NCI-H2081 treated with DMSO at 0.1 percent for 48 hours (cell line): Measurements from ENCODE around the gene VGLL1.

Experiments used
- DNase-seq: peaks from one replicate; lab custom pipeline; 2025; lab: John Stamatoyannopoulos, UW

VGLL1 gene

DNA sequence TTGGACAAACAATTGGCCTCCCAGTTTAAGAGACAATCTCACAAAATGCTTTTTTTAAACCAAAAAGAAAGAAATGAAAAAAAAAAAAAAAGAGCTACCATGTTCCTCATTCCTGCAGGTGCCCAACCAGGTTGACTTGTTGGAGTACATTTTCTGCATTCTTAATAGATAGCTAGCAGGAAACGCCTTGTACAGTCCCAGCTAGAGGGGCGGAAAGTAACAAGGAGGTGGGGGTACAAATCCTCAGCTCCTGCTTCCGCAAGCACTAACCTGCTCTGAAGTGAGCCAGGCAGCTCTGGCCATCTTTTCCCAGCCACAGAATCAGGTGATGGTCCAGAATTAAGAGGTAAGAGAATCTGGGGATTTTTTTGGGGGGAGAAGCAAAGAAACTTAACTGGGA lies at the start of gene VGLL1:
TSS of gene VGLL1 (plus strand) at position 265 of the 400 bp plus-strand sequence. CDS start 3,806 bp downstream, outside the sequence.
- DNase-seq: no peak

GRCh38 chrX:136487647-136488046 lies 44.4 kb upstream of the VGLL1 start, which contains the start of gene BRS3:
Gene BRS3 (plus strand): TSS chrX:136487947. CDS start chrX:136488115, 168 bp downstream.
- DNase-seq: no peak

DNA sequence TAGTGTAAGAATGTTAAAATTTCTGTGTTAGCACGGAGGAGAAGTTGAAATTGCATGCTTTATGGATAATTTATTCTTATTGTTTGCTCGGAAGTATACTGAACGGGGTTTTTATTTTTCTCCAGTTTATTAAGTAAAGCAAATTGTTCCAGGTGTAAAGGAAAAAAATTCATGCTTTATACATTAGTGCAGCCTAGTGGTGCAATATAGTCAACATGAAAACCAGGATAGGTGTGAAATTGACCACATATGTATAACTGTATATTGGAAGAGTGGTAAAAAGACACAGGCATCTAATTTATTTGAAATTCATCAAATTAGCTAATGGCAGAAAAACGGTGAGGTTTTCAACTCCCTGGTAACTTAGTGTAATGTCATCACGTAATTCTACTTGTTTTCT lies 43.3 kb upstream of the VGLL1 start:
- DNase-seq: no peak

GRCh38 chrX:136491832-136492231 lies 40.2 kb upstream of the VGLL1 start:
- no peak for DNase-seq

GRCh38 chrX:136493011-136493410 lies 39.0 kb upstream of the VGLL1 start:
- no peak for DNase-seq

GRCh38 chrX:136495043-136495442 lies 37.0 kb upstream of the VGLL1 start:
- DNase-seq: no peak

- no peak for DNase-seq
Measured at GRCh38 chrX:136496186-136496763, 35.7 kb upstream of the VGLL1 start.

DNA sequence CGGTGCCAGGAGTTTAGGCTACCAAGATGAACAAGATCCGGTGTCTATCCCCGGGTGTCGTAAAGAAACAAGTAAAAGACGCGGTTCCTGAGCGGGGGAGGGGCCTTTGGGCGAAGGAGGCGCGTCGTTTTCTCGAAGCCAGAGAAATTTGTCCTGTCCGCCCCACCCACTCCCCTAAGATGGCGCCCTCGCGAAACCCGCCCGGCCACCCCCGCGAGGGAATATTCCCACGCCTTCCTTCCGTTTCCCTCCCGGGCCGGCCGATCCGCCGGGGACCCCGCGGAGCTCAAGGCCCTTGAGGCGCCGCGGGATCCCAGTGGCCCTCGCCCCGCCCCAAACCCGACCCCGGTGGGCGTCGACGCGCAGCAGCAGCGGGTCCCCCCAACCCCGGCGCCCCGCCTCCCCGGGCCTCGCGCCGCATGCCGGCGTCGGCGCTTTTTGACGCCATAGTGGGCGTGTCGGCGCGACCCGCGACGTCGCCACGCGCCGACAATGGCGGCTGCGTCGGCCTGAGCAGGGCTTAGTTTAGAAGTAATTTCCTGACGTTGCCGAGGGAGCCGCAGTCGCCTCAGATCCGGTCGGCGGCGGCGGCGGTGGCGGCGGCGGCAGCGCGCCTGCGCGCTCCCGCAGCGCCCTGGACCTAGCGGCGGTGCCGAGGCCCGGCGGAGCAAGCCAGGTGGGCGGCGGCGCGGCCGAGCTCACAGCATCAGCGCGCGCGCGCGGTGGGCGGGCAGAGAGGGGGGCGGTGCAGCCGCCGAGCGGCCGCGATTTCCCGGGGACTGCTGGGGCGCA lies 35.1 kb upstream of the VGLL1 start:
- no peak for DNase-seq

- no peak for DNase-seq
Measured at GRCh38 chrX:136497556-136498052, 34.4 kb upstream of the VGLL1 start, which contains the start of gene HTATSF1. Gene HTATSF1 (plus strand): TSS chrX:136497592. CDS start chrX:136497685, 93 bp downstream.

DNA sequence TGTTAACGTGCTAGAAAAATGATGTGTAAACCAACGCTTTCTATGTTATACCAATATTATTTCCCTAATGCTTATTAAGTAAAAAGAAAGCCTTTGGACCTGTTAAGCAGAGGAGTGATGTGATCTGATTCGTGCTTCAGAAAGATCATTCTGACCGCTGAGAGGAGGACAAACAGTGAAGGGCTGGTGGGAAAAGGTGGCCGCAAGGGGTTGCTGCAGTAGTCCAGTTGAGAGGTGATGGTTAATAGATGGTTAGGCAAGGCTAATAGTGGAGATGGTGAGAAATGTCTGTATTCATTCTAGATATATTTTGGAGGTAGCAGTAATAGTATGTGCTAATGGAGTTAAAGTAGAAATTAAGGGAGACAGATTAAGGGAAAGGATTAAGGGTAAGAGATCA lies 12.9 kb upstream of the VGLL1 start:
- DNase-seq: no peak

- DNase-seq: no peak
Measured at GRCh38 chrX:136523770-136524169, 8.2 kb upstream of the VGLL1 start.

DNA sequence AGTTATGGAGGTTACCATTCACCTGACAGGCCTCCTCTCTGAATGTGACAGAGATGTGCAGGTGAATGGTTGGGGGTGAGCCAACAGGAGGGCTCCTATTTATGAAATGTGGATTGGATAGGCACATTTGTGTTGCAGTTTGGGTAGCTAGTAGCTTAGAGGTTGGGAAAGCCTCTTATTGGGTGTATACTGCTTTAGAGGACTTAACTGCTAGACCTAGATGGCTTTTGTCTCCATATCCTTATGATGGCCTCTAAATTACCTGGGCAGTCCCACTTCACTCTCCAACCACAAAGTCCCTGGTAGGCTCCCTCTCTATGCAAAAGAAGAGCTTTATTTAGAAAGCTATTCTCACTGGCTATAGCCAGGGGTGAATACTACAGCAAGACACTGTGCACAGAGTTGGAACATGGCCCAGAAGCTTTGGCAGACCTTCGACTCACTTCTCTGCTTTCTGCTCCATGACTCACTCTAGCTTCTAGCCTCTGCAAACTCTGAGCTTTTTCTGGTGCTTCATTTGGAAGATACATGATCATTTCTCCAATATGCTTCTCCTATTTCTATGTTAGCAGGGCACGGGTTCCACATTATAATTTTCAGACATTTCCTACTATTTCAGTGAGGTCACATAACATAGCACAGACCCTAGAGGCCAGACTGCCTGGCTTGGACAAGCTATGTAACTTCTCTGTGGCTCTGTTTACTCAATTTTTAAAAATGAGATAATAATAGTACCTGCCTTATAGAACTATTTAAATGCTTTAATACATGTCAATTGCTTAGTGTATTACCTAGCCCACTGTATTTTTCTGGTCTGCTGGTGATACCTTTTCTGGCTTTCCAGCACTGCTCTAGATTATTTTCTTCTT lies 6.0 kb upstream of the VGLL1 start:
- DNase-seq: no peak

DNA sequence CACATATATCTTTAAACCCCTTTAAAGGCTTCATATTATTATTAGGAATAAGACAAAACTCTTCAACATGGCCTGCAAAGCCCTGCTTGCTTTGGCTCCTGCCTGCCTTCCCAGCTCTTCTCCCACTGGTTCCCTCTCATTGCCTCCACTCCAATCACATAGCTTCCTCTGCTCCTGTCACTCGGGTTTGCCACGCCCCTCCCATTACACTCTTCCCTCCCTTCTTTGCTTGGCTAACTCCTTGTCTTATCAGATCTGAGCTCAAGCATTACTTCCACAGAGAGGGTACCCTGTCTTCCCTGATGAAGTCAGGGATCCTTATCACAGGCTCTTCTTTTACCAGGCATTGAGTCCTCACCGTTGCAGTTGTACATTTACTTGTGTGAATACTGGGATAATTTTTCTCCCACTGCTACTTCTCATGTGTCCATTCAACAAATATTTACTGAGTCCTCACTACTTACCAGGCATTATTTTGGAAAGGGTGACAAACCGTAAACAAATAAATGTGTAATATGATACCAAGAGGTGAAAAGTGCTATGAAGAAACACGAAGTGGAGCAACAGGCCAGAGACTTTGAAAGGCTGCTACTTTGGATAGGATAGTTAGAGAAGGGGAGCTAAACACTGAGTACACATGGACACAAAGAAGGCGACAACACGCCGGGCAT lies 3.2 kb upstream of the VGLL1 start:
- no peak for DNase-seq

GRCh38 chrX:136529795-136530194 lies 2.2 kb upstream of the VGLL1 start:
- no peak for DNase-seq

DNA sequence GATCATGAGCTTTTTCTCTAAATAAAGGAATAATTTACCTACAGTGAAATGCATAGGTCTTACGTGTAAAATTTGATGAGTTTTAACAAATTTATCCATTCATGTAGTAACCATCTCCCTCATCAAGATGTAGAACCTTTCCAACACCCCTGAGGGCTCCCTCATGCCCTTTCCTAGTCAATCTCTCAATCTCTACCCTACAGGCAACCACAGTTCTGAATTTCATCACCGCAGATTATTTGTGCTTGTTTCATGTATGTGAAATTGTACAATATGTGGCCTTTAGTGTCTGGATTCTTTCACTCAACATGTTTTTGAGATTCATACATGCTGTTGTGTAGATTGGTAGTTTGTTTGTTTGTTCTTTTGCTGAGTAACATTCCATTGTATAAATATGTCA lies 2.1 kb downstream of the VGLL1 start:
- no peak for DNase-seq

DNA sequence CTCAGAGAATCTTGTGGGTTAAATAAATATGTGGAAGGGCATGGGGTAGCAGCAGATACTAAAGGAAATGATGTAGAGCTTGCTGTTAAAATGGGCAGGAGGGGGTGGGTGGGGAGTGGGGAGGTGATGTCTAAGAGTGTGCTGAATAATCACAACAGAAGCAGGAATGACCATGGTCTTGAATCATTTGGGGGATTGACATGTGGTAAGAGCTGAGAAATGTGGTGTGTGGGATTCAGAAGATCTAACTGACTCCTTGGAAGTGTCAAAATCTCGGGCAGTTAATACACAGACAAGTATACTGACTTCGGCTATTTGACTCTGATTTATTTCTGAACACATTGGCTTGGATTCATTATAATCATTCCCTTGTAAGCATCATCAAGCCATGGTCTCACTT lies 6.8 kb downstream of the VGLL1 start:
- DNase-seq: no peak

GRCh38 chrX:136540226-136540625 lies 8.2 kb downstream of the VGLL1 start:
- DNase-seq: no peak

GRCh38 chrX:136541294-136541693 lies 9.3 kb downstream of the VGLL1 start:
- no peak for DNase-seq

DNA sequence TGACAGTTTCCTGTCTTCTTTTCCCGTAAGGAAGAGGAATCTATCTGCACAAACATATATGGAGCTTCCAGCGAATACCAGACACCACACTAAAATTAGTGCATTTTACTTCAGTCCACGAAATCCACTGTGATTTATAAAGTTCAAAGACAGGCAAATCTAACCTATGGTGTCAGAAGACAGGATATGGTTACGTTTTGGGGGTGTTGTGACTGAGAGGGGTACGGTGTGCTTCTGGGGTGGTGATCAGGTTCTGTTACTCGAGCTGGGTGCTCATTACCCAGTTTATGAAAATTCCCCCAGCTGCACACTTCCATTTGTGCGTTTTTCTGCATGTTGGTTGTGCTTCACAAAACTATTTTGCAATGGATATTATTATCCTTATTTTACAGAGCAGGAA lies 10.3 kb downstream of the VGLL1 start:
- no peak for DNase-seq

GRCh38 chrX:136546371-136546781 lies 14.4 kb downstream of the VGLL1 start:
- DNase-seq: no peak

GRCh38 chrX:136549226-136549625 lies 17.2 kb downstream of the VGLL1 start:
- no peak for DNase-seq

- no peak for DNase-seq
Measured at GRCh38 chrX:136551410-136551809, 19.4 kb downstream of the VGLL1 start.
